ENCODE measurements around the gene BACH2.
"Not testable (repeated sequence)": the region's sequence is repeated elsewhere in the genome, so short reads cannot be mapped to it uniquely, and the experiment has no call there.

BACH2 gene

GRCh38 chr6:90062051-90062450 is 234.6 kb downstream of the BACH2 start:
- DNase-seq (ENCODE audit: low read depth), result no peak

GRCh38 chr6:90059178-90059577 is 237.5 kb downstream of the BACH2 start:
- DNase-seq (ENCODE audit: low read depth), result not testable (repeated sequence)

GRCh38 chr6:90055924-90056323 is 240.7 kb downstream of the BACH2 start:
- not testable (repeated sequence) for DNase-seq (ENCODE audit: low read depth)

GRCh38 chr6:90054193-90054592 is 242.4 kb downstream of the BACH2 start:
- DNase-seq (ENCODE audit: low read depth), result not testable (repeated sequence)

- no peak for DNase-seq (ENCODE audit: low read depth)
These were observed 243.0 kb downstream of the BACH2 start for GRCh38 chr6:90053614-90054013.

- DNase-seq (ENCODE audit: low read depth), result no peak
These were observed 247.3 kb downstream of the BACH2 start for GRCh38 chr6:90049295-90049694.

- no peak for DNase-seq (ENCODE audit: low read depth)
These were observed 248.3 kb downstream of the BACH2 start for GRCh38 chr6:90048206-90048967.

GRCh38 chr6:90045535-90045934 is 251.1 kb downstream of the BACH2 start:
- DNase-seq (ENCODE audit: low read depth), result no peak

GRCh38 chr6:90044833-90045381 is 251.7 kb downstream of the BACH2 start:
- no peak for DNase-seq (ENCODE audit: low read depth)

GRCh38 chr6:90044182-90044832 is 252.3 kb downstream of the BACH2 start:
- DNase-seq (ENCODE audit: low read depth), result no peak

- DNase-seq (ENCODE audit: low read depth), result no peak
These were observed 255.7 kb downstream of the BACH2 start for GRCh38 chr6:90040931-90041330.

GRCh38 chr6:90039911-90040310 is 256.7 kb downstream of the BACH2 start:
- no peak for DNase-seq (ENCODE audit: low read depth)

GRCh38 chr6:90038961-90039653 is 257.5 kb downstream of the BACH2 start:
- no peak for DNase-seq (ENCODE audit: low read depth)

GRCh38 chr6:90036963-90037362 is 259.7 kb downstream of the BACH2 start:
- DNase-seq (ENCODE audit: low read depth), result no peak

GRCh38 chr6:90035047-90035723 is 261.5 kb downstream of the BACH2 start:
- DNase-seq (ENCODE audit: low read depth), result no peak

GRCh38 chr6:90033746-90034271 is 262.8 kb downstream of the BACH2 start:
- no peak for DNase-seq (ENCODE audit: low read depth)

GRCh38 chr6:90032489-90033212 is 264.0 kb downstream of the BACH2 start:
- not testable (repeated sequence) for DNase-seq (ENCODE audit: low read depth)

GRCh38 chr6:90028995-90029635 is 267.5 kb downstream of the BACH2 start:
- DNase-seq (ENCODE audit: low read depth), result no peak

- DNase-seq (ENCODE audit: low read depth), result no peak
These were observed 268.4 kb downstream of the BACH2 start for GRCh38 chr6:90028066-90028778.

GRCh38 chr6:90026216-90026615 is 270.4 kb downstream of the BACH2 start:
- DNase-seq (ENCODE audit: low read depth), result no peak
